BJ (cell line): ENCODE data around the gene FARP1. TPM values are rescaled to one million over a fixed set of nuclear protein-coding genes. Genes with fewer than 3 reads are reported as not detected.

Experiments
- CTCF ChIA-PET: fragments of 350-600 bp; formaldehyde crosslinking; extraction: SDS; loops from one replicate; lab custom pipeline; 2021; ENCODE audit warnings: antibody characterized with exemption, inconsistent platforms; lab: Yijun Ruan, JAX
- POLR2A ChIA-PET: fragments of 300-600 bp; sonication (Branson Sonifier 250); formaldehyde crosslinking; extraction: SDS; loops from one replicate; lab custom pipeline; 2021; ENCODE audit warnings: antibody characterized with exemption; lab: Charles Lee
- DNase-seq: peaks from one replicate; pipeline ENCODE4 v3.0.0-alpha.2; 2011; ENCODE audit warnings: low read depth
- H3K27me3 ChIP-seq: 2 replicates; pipeline ENCODE4 v1.6.0; 2011; ENCODE audit warnings: low read length; ENCODE audit not compliant: control insufficient read depth, insufficient read depth
- H3K36me3 ChIP-seq: 2 replicates; pipeline ENCODE4 v1.5.1; 2011; ENCODE audit warnings: low read length; ENCODE audit not compliant: control insufficient read depth, insufficient read depth
- H3K4me3 ChIP-seq: 2 replicates; pipeline ENCODE4 v1.5.1; 2011; ENCODE audit warnings: low read depth, mild to moderate bottlenecking, control low read depth, low read length
- CTCF ChIP-seq: IDR thresholded peaks from 2 replicates; pipeline ENCODE4 v1.5.1; 2011; ENCODE audit warnings: low read depth, mild to moderate bottlenecking, control low read depth, inconsistent platforms, low read length, moderate library complexity; ENCODE audit not compliant: insufficient read depth
- polyA plus RNA-seq: library from polyadenylated mRNA; depleted of rRNA; stranded (reverse); fragments of >200 nt; gene quantifications from 2 replicates; pipeline ENCODE4 v1.2.3, GENCODE V29; 2011

Gene FARP1
- polyA plus RNA-seq, 1 experiment = 64.0 TPM

GRCh38 chr13:98334620-98335205 lies 191.8 kb downstream of the FARP1 start:
- H3K27me3 ChIP-seq = no peaks in the 10 kb centered on the region
- ChIA-PET CTCF (interaction anchor here (1.1 kb wide), 1 partner anchor 10 kb away, joined by 3 read pairs; no protein-coding TSS in a partner anchor), POLR2A (no interaction called here)
- DNase-seq = no peak
- H3K4me3 ChIP-seq = no peak overlapping the region
- H3K36me3 ChIP-seq = 0 out of 2 replicates have a peak, but pooled peaks cover 2% of the 10 kb centered on the region
- no peak for TF ChIP-seq CTCF

- CTCF ChIA-PET = no interaction called here
Observed at GRCh38 chr13:98335721-98336120, 192.8 kb downstream of the FARP1 start.

GRCh38 chr13:98338310-98338709 lies 195.4 kb downstream of the FARP1 start:
- no peak for DNase-seq
- TF ChIP-seq CTCF = no peak
- CTCF ChIA-PET = no interaction called here
- Histone ChIP-seq H3K36me3 (no peaks in the 10 kb centered on the region), H3K4me3 (no peak overlapping the region), H3K27me3 (no peaks in the 10 kb centered on the region)
- POLR2A ChIA-PET = no interaction called here

More at GRCh38 chr13:98335721-98336120, 192.8 kb downstream of the FARP1 start:
- Histone ChIP-seq H3K36me3 (no peaks in the 10 kb centered on the region), H3K27me3 (no peaks in the 10 kb centered on the region), H3K4me3 (no peak overlapping the region)
- POLR2A ChIA-PET = no interaction called here
- DNase-seq = no peak
- no peak for TF ChIP-seq CTCF

- CTCF ChIA-PET = interaction anchor here (1.5 kb wide), 1 partner anchor 14 kb away, joined by 3 read pairs; no protein-coding TSS in a partner anchor
- DNase-seq = no peak
- POLR2A ChIA-PET = no interaction called here
- Histone ChIP-seq H3K4me3 (no peak overlapping the region), H3K27me3 (no peaks in the 10 kb centered on the region), H3K36me3 (no peaks in the 10 kb centered on the region)
- no peak for TF ChIP-seq CTCF
Observed at GRCh38 chr13:98339684-98340425, 197.0 kb downstream of the FARP1 start.

- ChIA-PET CTCF (no interaction called here), POLR2A (no interaction called here)
- TF ChIP-seq CTCF = no peak
- no peak overlapping the region for H3K4me3 ChIP-seq
- no peak for DNase-seq
- H3K36me3 ChIP-seq = no peaks in the 10 kb centered on the region
- no peaks in the 10 kb centered on the region for H3K27me3 ChIP-seq
Observed at GRCh38 chr13:98342953-98343352, 200.1 kb downstream of the FARP1 start.
